ENCODE measurements around the gene MYO1E. TPM values are rescaled to one million over a fixed set of nuclear protein-coding genes. Genes with fewer than 3 reads are reported as not detected.

MYO1E gene
- total RNA-seq, 1 donor from 2014 or later = 71.3 TPM

GRCh38 chr15:59355730-59356129 is 16.9 kb downstream of the MYO1E start:
- Mint-ChIP-seq H3K36me3 (ENCODE audit: low read depth) (peaks cover 15% of the 10 kb centered on the region), H3K4me3 (ENCODE audit: low read depth) (no peak overlapping the region), H3K27ac (no peak overlapping the region), H3K27me3 (ENCODE audit: low read depth) (peaks cover 28% of the 10 kb centered on the region), H3K4me1 (ENCODE audit: low read depth) (peaks cover 33% of the 10 kb centered on the region), H3K9me3 (no peaks in the 10 kb centered on the region)
- no peak for DNase-seq (ENCODE audit: low spot score)
- intact Hi-C loops (cut with micrococcal nuclease) = no loop called here

- Mint-ChIP-seq H3K36me3 (ENCODE audit: low read depth) (peaks cover 18% of the 10 kb centered on the region), H3K27ac (peak overlapping the region; percentile 20), H3K9me3 (no peaks in the 10 kb centered on the region), H3K27me3 (ENCODE audit: low read depth) (peaks cover 18% of the 10 kb centered on the region), H3K4me1 (ENCODE audit: low read depth) (peaks cover 40% of the 10 kb centered on the region), H3K4me3 (ENCODE audit: low read depth) (no peak overlapping the region)
- intact Hi-C loops (cut with micrococcal nuclease) = loop anchor here (5.0 kb wide), 1 partner anchor 97 kb away; no protein-coding TSS in a partner anchor
- DNase-seq (ENCODE audit: low spot score) = no peak
Observed at GRCh38 chr15:59354417-59355031, 18.1 kb downstream of the MYO1E start.

- Mint-ChIP-seq H3K4me1 (ENCODE audit: low read depth) (peaks cover 42% of the 10 kb centered on the region), H3K4me3 (ENCODE audit: low read depth) (no peak overlapping the region)
- DNase-seq (ENCODE audit: low spot score) = no peak
Observed at GRCh38 chr15:59353994-59354416, 18.7 kb downstream of the MYO1E start.

GRCh38 chr15:59352683-59353082 is 20.0 kb downstream of the MYO1E start:
- peaks cover 12% of the 10 kb centered on the region for H3K27me3 Mint-ChIP-seq (ENCODE audit: low read depth)
- peaks cover 11% of the 10 kb centered on the region for H3K36me3 Mint-ChIP-seq (ENCODE audit: low read depth)
- no peaks in the 10 kb centered on the region for H3K9me3 Mint-ChIP-seq
- peaks cover 46% of the 10 kb centered on the region for H3K4me1 Mint-ChIP-seq (ENCODE audit: low read depth)
- DNase-seq (ENCODE audit: low spot score) = no peak
- no peak overlapping the region for H3K4me3 Mint-ChIP-seq (ENCODE audit: low read depth)
- intact Hi-C loops (cut with micrococcal nuclease) = loop anchor here (5.0 kb wide), 1 partner anchor 95 kb away; no protein-coding TSS in a partner anchor
- no peak overlapping the region for H3K27ac Mint-ChIP-seq

More at GRCh38 chr15:59353994-59354416, 18.7 kb downstream of the MYO1E start:
- Mint-ChIP-seq H3K36me3 (ENCODE audit: low read depth) (peaks cover 18% of the 10 kb centered on the region), H3K9me3 (no peaks in the 10 kb centered on the region), H3K27ac (peak overlapping the region; percentile 20), H3K27me3 (ENCODE audit: low read depth) (peaks cover 18% of the 10 kb centered on the region)
- intact Hi-C loops (cut with micrococcal nuclease) = loop anchor here (5.0 kb wide), 1 partner anchor 97 kb away; no protein-coding TSS in a partner anchor

- H3K36me3 Mint-ChIP-seq (ENCODE audit: low read depth) = peaks cover 9% of the 10 kb centered on the region
Observed at GRCh38 chr15:59352189-59352588, 20.5 kb downstream of the MYO1E start.

GRCh38 chr15:59350421-59350732 is 22.3 kb downstream of the MYO1E start:
- intact Hi-C loops (cut with micrococcal nuclease) = loop anchor here (1.0 to 5.0 kb wide), 2 partner anchors 50 to 93 kb away; no protein-coding TSS in a partner anchor
- H3K27me3 Mint-ChIP-seq (ENCODE audit: low read depth) = peaks cover 8% of the 10 kb centered on the region
- H3K27ac Mint-ChIP-seq = peak overlapping the region; percentile 51
- no peak for DNase-seq (ENCODE audit: low spot score)
- H3K4me3 Mint-ChIP-seq (ENCODE audit: low read depth) = peak overlapping the region; percentile 27
- H3K9me3 Mint-ChIP-seq = no peaks in the 10 kb centered on the region
- H3K36me3 Mint-ChIP-seq (ENCODE audit: low read depth) = peaks cover 7% of the 10 kb centered on the region
- peaks cover 41% of the 10 kb centered on the region for H3K4me1 Mint-ChIP-seq (ENCODE audit: low read depth)

More at GRCh38 chr15:59352189-59352588, 20.5 kb downstream of the MYO1E start:
- intact Hi-C loops (cut with micrococcal nuclease) = loop anchor here (5.0 kb wide), 1 partner anchor 95 kb away; no protein-coding TSS in a partner anchor
- peaks cover 14% of the 10 kb centered on the region for H3K27me3 Mint-ChIP-seq (ENCODE audit: low read depth)
- no peak for DNase-seq (ENCODE audit: low spot score)
- peaks cover 46% of the 10 kb centered on the region for H3K4me1 Mint-ChIP-seq (ENCODE audit: low read depth)
- no peak overlapping the region for H3K4me3 Mint-ChIP-seq (ENCODE audit: low read depth)
- H3K9me3 Mint-ChIP-seq = no peaks in the 10 kb centered on the region
- H3K27ac Mint-ChIP-seq = no peak overlapping the region

- Mint-ChIP-seq H3K36me3 (ENCODE audit: low read depth) (peaks cover 3% of the 10 kb centered on the region), H3K27me3 (ENCODE audit: low read depth) (peaks cover 6% of the 10 kb centered on the region), H3K27ac (peak overlapping the region; percentile 51), H3K4me3 (ENCODE audit: low read depth) (peak overlapping the region; percentile 27), H3K9me3 (no peaks in the 10 kb centered on the region), H3K4me1 (ENCODE audit: low read depth) (peaks cover 38% of the 10 kb centered on the region)
- intact Hi-C loops (cut with micrococcal nuclease) = loop anchor here (1.0 to 5.0 kb wide), 2 partner anchors 50 to 93 kb away; no protein-coding TSS in a partner anchor
- no peak for DNase-seq (ENCODE audit: low spot score)
Observed at GRCh38 chr15:59349680-59350420, 22.8 kb downstream of the MYO1E start.

- intact Hi-C loops (cut with micrococcal nuclease) = no loop called here
- no peak overlapping the region for H3K27ac Mint-ChIP-seq
- no peak for DNase-seq (ENCODE audit: low spot score)
- peaks cover 6% of the 10 kb centered on the region for H3K27me3 Mint-ChIP-seq (ENCODE audit: low read depth)
- peaks cover 1% of the 10 kb centered on the region for H3K9me3 Mint-ChIP-seq
- no peak overlapping the region for H3K4me3 Mint-ChIP-seq (ENCODE audit: low read depth)
- H3K4me1 Mint-ChIP-seq (ENCODE audit: low read depth) = peaks cover 33% of the 10 kb centered on the region
- peaks cover 8% of the 10 kb centered on the region for H3K36me3 Mint-ChIP-seq (ENCODE audit: low read depth)
Observed at GRCh38 chr15:59347915-59348314, 24.8 kb downstream of the MYO1E start.

- intact Hi-C loops (cut with micrococcal nuclease) = no loop called here
- H3K9me3 Mint-ChIP-seq = peaks cover 9% of the 10 kb centered on the region
- no peak overlapping the region for H3K4me3 Mint-ChIP-seq (ENCODE audit: low read depth)
- H3K4me1 Mint-ChIP-seq (ENCODE audit: low read depth) = peaks cover 33% of the 10 kb centered on the region
- peaks cover 16% of the 10 kb centered on the region for H3K27me3 Mint-ChIP-seq (ENCODE audit: low read depth)
- no peak overlapping the region for H3K27ac Mint-ChIP-seq
- no peak for DNase-seq (ENCODE audit: low spot score)
- peaks cover 16% of the 10 kb centered on the region for H3K36me3 Mint-ChIP-seq (ENCODE audit: low read depth)
Observed at GRCh38 chr15:59346951-59347350, 25.7 kb downstream of the MYO1E start.

GRCh38 chr15:59345326-59345725 is 27.3 kb downstream of the MYO1E start:
- H3K4me3 Mint-ChIP-seq (ENCODE audit: low read depth) = no peak overlapping the region
- DNase-seq (ENCODE audit: low spot score) = no peak
- H3K27ac Mint-ChIP-seq = no peak overlapping the region
- intact Hi-C loops (cut with micrococcal nuclease) = no loop called here
- peaks cover 23% of the 10 kb centered on the region for H3K27me3 Mint-ChIP-seq (ENCODE audit: low read depth)
- H3K4me1 Mint-ChIP-seq (ENCODE audit: low read depth) = peaks cover 24% of the 10 kb centered on the region
- H3K9me3 Mint-ChIP-seq = peaks cover 9% of the 10 kb centered on the region
- peaks cover 16% of the 10 kb centered on the region for H3K36me3 Mint-ChIP-seq (ENCODE audit: low read depth)

- peaks cover 31% of the 10 kb centered on the region for H3K27me3 Mint-ChIP-seq (ENCODE audit: low read depth)
- H3K36me3 Mint-ChIP-seq (ENCODE audit: low read depth) = peaks cover 14% of the 10 kb centered on the region
- peaks cover 9% of the 10 kb centered on the region for H3K9me3 Mint-ChIP-seq
- intact Hi-C loops (cut with micrococcal nuclease) = no loop called here
- H3K4me1 Mint-ChIP-seq (ENCODE audit: low read depth) = peaks cover 15% of the 10 kb centered on the region
- no peak overlapping the region for H3K4me3 Mint-ChIP-seq (ENCODE audit: low read depth)
- no peak for DNase-seq (ENCODE audit: low spot score)
- H3K27ac Mint-ChIP-seq = no peak overlapping the region
Observed at GRCh38 chr15:59344311-59344710, 28.4 kb downstream of the MYO1E start.

GRCh38 chr15:59340325-59340724 is 32.3 kb downstream of the MYO1E start:
- H3K4me3 Mint-ChIP-seq (ENCODE audit: low read depth) = no peak overlapping the region
- DNase-seq (ENCODE audit: low spot score) = no peak
- H3K27me3 Mint-ChIP-seq (ENCODE audit: low read depth) = peaks cover 28% of the 10 kb centered on the region
- no peak overlapping the region for H3K27ac Mint-ChIP-seq
- peaks cover 11% of the 10 kb centered on the region for H3K4me1 Mint-ChIP-seq (ENCODE audit: low read depth)
- intact Hi-C loops (cut with micrococcal nuclease) = no loop called here
- H3K9me3 Mint-ChIP-seq = peaks cover 9% of the 10 kb centered on the region
- peaks cover 14% of the 10 kb centered on the region for H3K36me3 Mint-ChIP-seq (ENCODE audit: low read depth)

GRCh38 chr15:59339252-59339672 is 33.4 kb downstream of the MYO1E start:
- Mint-ChIP-seq H3K36me3 (ENCODE audit: low read depth) (peaks cover 14% of the 10 kb centered on the region), H3K27me3 (ENCODE audit: low read depth) (peaks cover 34% of the 10 kb centered on the region), H3K9me3 (peaks cover 9% of the 10 kb centered on the region), H3K27ac (no peak overlapping the region), H3K4me1 (ENCODE audit: low read depth) (peaks cover 14% of the 10 kb centered on the region), H3K4me3 (ENCODE audit: low read depth) (no peak overlapping the region)
- no peak for DNase-seq (ENCODE audit: low spot score)
- intact Hi-C loops (cut with micrococcal nuclease) = no loop called here

Measured in activated T-helper 2 cell treated with anti-CD3 and anti-CD28 coated beads, Interferon-gamma antibody, Interleukin-2, Interleukin-4, amounts not matched to agents 10 μg/mL and 5 μg/mL and 100 μg/mL, durations not matched to agents 14 hours and 24 hours and 36 hours (primary cell).